HG03064 (cell line): ENCODE measurements around the gene CHRNB1.
"Not testable (repeated sequence)": the region's sequence is repeated elsewhere in the genome, so short reads cannot be mapped to it uniquely, and the experiment has no call there.

Source experiments
- ATAC-seq: cut with Tn5 transposase; IDR thresholded peaks from one replicate; pipeline ENCODE4 v1.9.1; 2021; ENCODE audit warnings: low read depth; ENCODE audit not compliant: unreplicated experiment

CHRNB1 gene

GRCh38 chr17:7465597-7466275 lies 20.9 kb downstream of the CHRNB1 start:
- ATAC-seq = no peak

GRCh38 chr17:7466318-7466638 lies 21.4 kb downstream of the CHRNB1 start:
- ATAC-seq = no peak

- no peak for ATAC-seq
Observed at GRCh38 chr17:7466639-7467341, 21.9 kb downstream of the CHRNB1 start.

- no peak for ATAC-seq
Observed at GRCh38 chr17:7467498-7467897, 22.6 kb downstream of the CHRNB1 start.

- ATAC-seq = no peak
Observed at GRCh38 chr17:7468290-7468689, 23.4 kb downstream of the CHRNB1 start.

- no peak for ATAC-seq
Observed at GRCh38 chr17:7468804-7469389, 24.0 kb downstream of the CHRNB1 start.

GRCh38 chr17:7469843-7470242 lies 25.0 kb downstream of the CHRNB1 start:
- not testable (repeated sequence) for ATAC-seq

GRCh38 chr17:7470457-7470973 lies 25.7 kb downstream of the CHRNB1 start:
- ATAC-seq = not testable (repeated sequence)

GRCh38 chr17:7471729-7472128 lies 26.9 kb downstream of the CHRNB1 start:
- ATAC-seq = no peak

- ATAC-seq = not testable (repeated sequence)
Observed at GRCh38 chr17:7474767-7475166, 29.9 kb downstream of the CHRNB1 start.

GRCh38 chr17:7475764-7476422 lies 31.0 kb downstream of the CHRNB1 start:
- no peak for ATAC-seq

- no peak for ATAC-seq
Observed at GRCh38 chr17:7476494-7476893, 31.6 kb downstream of the CHRNB1 start.

- ATAC-seq = no peak
Observed at GRCh38 chr17:7476951-7477350, 32.1 kb downstream of the CHRNB1 start.

GRCh38 chr17:7477392-7478275 lies 32.8 kb downstream of the CHRNB1 start:
- ATAC-seq = no peak

- no peak for ATAC-seq
Observed at GRCh38 chr17:7478276-7479212, 33.7 kb downstream of the CHRNB1 start.

GRCh38 chr17:7479213-7480088 lies 34.6 kb downstream of the CHRNB1 start, which contains the start of gene ZBTB4:
TSS of gene ZBTB4 (minus strand) at chr17:7479631. CDS start at chr17:7466801, 12,830 bp downstream.
- ATAC-seq = no peak

- ATAC-seq = no peak
Observed at GRCh38 chr17:7480089-7480384, 35.2 kb downstream of the CHRNB1 start.

GRCh38 chr17:7481275-7481674 lies 36.4 kb downstream of the CHRNB1 start, which contains the start of gene SLC35G6:
TSS of gene SLC35G6 (plus strand) at chr17:7481446. CDS start at chr17:7481517, 71 bp downstream.
- not testable (repeated sequence) for ATAC-seq
